Measurements from ENCODE around the gene TACR2.
A peak's percentile ranks its signal among the peaks of the same experiment; 100 is the strongest.

DNA sequence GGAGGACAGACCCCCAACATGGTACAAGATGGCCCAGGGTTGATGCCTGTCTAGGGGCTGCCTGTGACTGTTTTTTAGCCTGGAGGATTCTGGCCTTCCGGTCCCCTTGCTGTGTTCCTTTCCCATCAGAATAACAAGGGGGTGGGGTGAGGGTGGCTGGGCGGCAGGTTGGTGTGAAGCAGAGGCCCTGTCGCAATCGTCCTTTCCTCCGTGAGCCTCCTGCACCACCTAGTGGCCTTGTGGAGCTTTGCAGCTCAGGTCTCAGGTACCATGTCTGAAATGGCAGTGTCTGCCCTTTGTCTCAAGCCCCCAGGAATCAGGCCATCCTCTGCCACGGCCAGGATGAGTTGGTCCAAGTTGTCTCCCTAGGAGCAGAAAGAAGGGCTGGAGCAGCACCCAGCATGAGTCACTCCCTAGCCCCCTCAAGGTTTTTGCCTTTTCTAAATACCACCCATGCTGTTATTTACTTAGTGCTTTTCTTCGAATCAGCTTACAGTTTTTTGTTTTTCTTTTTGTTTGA, 24.2 kb downstream of the TACR2 start:
- TF ChIP-seq, protein P1, sequence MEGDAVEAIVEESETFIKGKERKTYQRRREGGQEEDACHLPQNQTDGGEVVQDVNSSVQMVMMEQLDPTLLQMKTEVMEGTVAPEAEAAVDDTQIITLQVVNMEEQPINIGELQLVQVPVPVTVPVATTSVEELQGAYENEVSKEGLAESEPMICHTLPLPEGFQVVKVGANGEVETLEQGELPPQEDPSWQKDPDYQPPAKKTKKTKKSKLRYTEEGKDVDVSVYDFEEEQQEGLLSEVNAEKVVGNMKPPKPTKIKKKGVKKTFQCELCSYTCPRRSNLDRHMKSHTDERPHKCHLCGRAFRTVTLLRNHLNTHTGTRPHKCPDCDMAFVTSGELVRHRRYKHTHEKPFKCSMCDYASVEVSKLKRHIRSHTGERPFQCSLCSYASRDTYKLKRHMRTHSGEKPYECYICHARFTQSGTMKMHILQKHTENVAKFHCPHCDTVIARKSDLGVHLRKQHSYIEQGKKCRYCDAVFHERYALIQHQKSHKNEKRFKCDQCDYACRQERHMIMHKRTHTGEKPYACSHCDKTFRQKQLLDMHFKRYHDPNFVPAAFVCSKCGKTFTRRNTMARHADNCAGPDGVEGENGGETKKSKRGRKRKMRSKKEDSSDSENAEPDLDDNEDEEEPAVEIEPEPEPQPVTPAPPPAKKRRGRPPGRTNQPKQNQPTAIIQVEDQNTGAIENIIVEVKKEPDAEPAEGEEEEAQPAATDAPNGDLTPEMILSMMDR (IDR thresholded peaks at IDR 0.05; ENCODE audit: low read depth, low read length): peak; percentile 98
- no peak for TF ChIP-seq POLR2A (IDR thresholded peaks at IDR 0.05; ENCODE audit: extremely low read depth, insufficient read length)
- TF ChIP-seq, protein P2, sequence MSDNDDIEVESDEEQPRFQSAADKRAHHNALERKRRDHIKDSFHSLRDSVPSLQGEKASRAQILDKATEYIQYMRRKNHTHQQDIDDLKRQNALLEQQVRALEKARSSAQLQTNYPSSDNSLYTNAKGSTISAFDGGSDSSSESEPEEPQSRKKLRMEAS (IDR thresholded peaks at IDR 0.05; ENCODE audit: low read depth, low read length): peak; percentile 63

Data from NB4 (cell line).